Erythroblast (primary cell): ENCODE results near the gene TFCP2.

Experiments
- GATA1 ChIP-seq: IDR thresholded peaks from 2 replicates; pipeline ENCODE4 v1.6.1; 2011; ENCODE audit warnings: low read depth, mild to moderate bottlenecking, control low read depth, low read length, moderate library complexity
- POLR2A ChIP-seq: IDR thresholded peaks from 2 replicates; pipeline ENCODE4 v1.6.1; 2011; ENCODE audit warnings: mild to moderate bottlenecking, low read length

- TF ChIP-seq POLR2A, result no peak
- TF ChIP-seq GATA1, result no peak
These were observed 85.1 kb downstream of the TFCP2 start for GRCh38 chr12:51087818-51088217.
